Muscle of leg (tissue), 16 donors: Measurements from ENCODE around the gene FAM161B. TPM values are rescaled to one million over a fixed set of nuclear protein-coding genes. Genes with fewer than 3 reads are reported as not detected.
A peak's percentile ranks its signal among the peaks of the same experiment; 100 is the strongest.
"Not testable (repeated sequence)": the region's sequence is repeated elsewhere in the genome, so short reads cannot be mapped to it uniquely, and the experiment has no call there.

ENCODE experiments used
- DNase-seq: peaks from one replicate; pipeline ENCODE4 v3.0.0; 2013
- H3K27ac ChIP-seq: one replicate; pipeline ENCODE4 v1.5.1; 2013; ENCODE audit warnings: mild to moderate bottlenecking, low read length, control low read depth
- H3K27me3 ChIP-seq: one replicate; pipeline ENCODE4 v1.6.1; 2013; ENCODE audit warnings: low read length; ENCODE audit not compliant: control insufficient read depth, insufficient read depth
- H3K36me3 ChIP-seq: one replicate; pipeline ENCODE4 v1.6.1; 2013; ENCODE audit warnings: low read length; ENCODE audit not compliant: control insufficient read depth, insufficient read depth
- H3K4me1 ChIP-seq: one replicate; pipeline ENCODE4 v1.6.1; 2013; ENCODE audit warnings: low read length; ENCODE audit not compliant: control insufficient read depth, insufficient read depth
- H3K4me3 ChIP-seq: one replicate; pipeline ENCODE4 v1.5.1; 2013; ENCODE audit warnings: low read length, control low read depth
- H3K9me3 ChIP-seq: replicated peaks from 2 replicates; pipeline ENCODE4 v1.6.1; 2013; ENCODE audit warnings: low read depth, low read length; ENCODE audit not compliant: control insufficient read depth
- WGBS: methylation state at CpG from one replicate; pipeline ENCODE4 v1.1.5; 2013; ENCODE audit warnings: missing lambda C conversion rate; ENCODE audit not compliant: insufficient coverage; 5-methylcytosine and 5-hydroxymethylcytosine counted together
- long read RNA-seq, 11 donors: transcript quantifications; one replicate each; lab custom pipeline, GENCODE V29; 2026
- polyA plus RNA-seq, 8 donors: library from polyadenylated mRNA; unstranded; fragments of 120-200 nt; gene quantifications; one replicate each; pipeline versions ENCODE4 v1.2.1 to v1.2.3, GENCODE V29; 2013; ENCODE audit warnings: inconsistent platforms in 1 of 8, low replicate concordance in 1 of 8; ENCODE audit not compliant: insufficient read length in 8 of 8, insufficient read depth in 1 of 8
- total RNA-seq: library from RNA; stranded (reverse); fragments of 120-200 nt; gene quantifications from one replicate; pipeline ENCODE4 v1.2.4, GENCODE V29; 2013

Gene FAM161B
- total RNA-seq, result 6.6 TPM
- polyA plus RNA-seq, result 1 to 10 TPM; 6.2 to 8.2 (median 7.1) TPM
- long read RNA-seq, donor 1, partial matches to known transcripts, result 5 of 12 reads
- long read RNA-seq, donor 1, other reads (novel, unspliced or antisense), result 7 of 12 reads
- long read RNA-seq, donor 2, result 0 reads
- long read RNA-seq, donor 3, full-length matches to known transcripts, result 2 of 2 reads
- long read RNA-seq, donor 3, partial matches to known transcripts, result 0 of 2 reads
- long read RNA-seq, donor 3, other reads (novel, unspliced or antisense), result 0 of 2 reads
- long read RNA-seq, donor 4, full-length matches to known transcripts, result 1 of 1 reads
- long read RNA-seq, donor 4, partial matches to known transcripts, result 0 of 1 reads
- long read RNA-seq, donor 4, other reads (novel, unspliced or antisense), result 0 of 1 reads
- long read RNA-seq, donor 5, full-length matches to known transcripts, result 1 of 1 reads
- long read RNA-seq, donor 5, partial matches to known transcripts, result 0 of 1 reads
- long read RNA-seq, donor 5, other reads (novel, unspliced or antisense), result 0 of 1 reads
- long read RNA-seq, donor 6, full-length matches to known transcripts, result 1 of 1 reads
- long read RNA-seq, donor 6, partial matches to known transcripts, result 0 of 1 reads
- long read RNA-seq, donor 6, other reads (novel, unspliced or antisense), result 0 of 1 reads
- long read RNA-seq, donor 7, full-length matches to known transcripts, result 1 of 1 reads
- long read RNA-seq, donor 7, partial matches to known transcripts, result 0 of 1 reads
- long read RNA-seq, donor 7, other reads (novel, unspliced or antisense), result 0 of 1 reads
- long read RNA-seq, donor 8, full-length matches to known transcripts, result 1 of 1 reads
- long read RNA-seq, donor 8, partial matches to known transcripts, result 0 of 1 reads
- long read RNA-seq, donor 8, other reads (novel, unspliced or antisense), result 0 of 1 reads
- long read RNA-seq, donor 9, result 0 reads
- long read RNA-seq, donor 10, full-length matches to known transcripts, result 1 of 1 reads
- long read RNA-seq, donor 10, partial matches to known transcripts, result 0 of 1 reads
- long read RNA-seq, donor 10, other reads (novel, unspliced or antisense), result 0 of 1 reads
- long read RNA-seq, donor 11, result 0 reads

GRCh38 chr14:73949752-73950734 lies at the start of gene FAM161B, which contains the start of gene COQ6:
Gene FAM161B, minus strand, starts transcription at chr14:73950094. Its CDS starts 68 bp downstream, at chr14:73950026.
Gene COQ6, plus strand, starts transcription at chr14:73950302. Its CDS starts 31 bp downstream, at chr14:73950333.
- H3K9me3 ChIP-seq, result no peaks in the 10 kb centered on the region
- peak within 1 kb of the TSS; percentile 96 for H3K4me3 ChIP-seq
- under 1% methylated on average over 55 of the region's 70 CpGs for WGBS
- peaks cover 13% of the 10 kb centered on the region for H3K36me3 ChIP-seq
- peak; percentile 100 for DNase-seq
- no peaks in the 10 kb centered on the region for H3K27me3 ChIP-seq
- peaks cover 8% of the 10 kb centered on the region for H3K4me1 ChIP-seq
- H3K27ac ChIP-seq, result peak within 1 kb of the TSS; percentile 99

GRCh38 chr14:73998726-73999125 lies 48.8 kb upstream of the FAM161B start:
- Histone ChIP-seq H3K9me3 (no peaks in the 10 kb centered on the region), H3K4me3 (no peak overlapping the region), H3K36me3 (peaks cover 19% of the 10 kb centered on the region), H3K4me1 (no peaks in the 10 kb centered on the region), H3K27ac (no peak overlapping the region), H3K27me3 (no peaks in the 10 kb centered on the region)
- DNase-seq, result no peak
- WGBS, result 91% methylated on average over 1 of the region's 2 CpGs

GRCh38 chr14:73997944-73998447 lies 48.1 kb upstream of the FAM161B start:
- no peak overlapping the region for H3K27ac ChIP-seq
- DNase-seq, result no peak
- no peaks in the 10 kb centered on the region for H3K9me3 ChIP-seq
- 98% methylated on average over 4 of the region's 7 CpGs for WGBS
- no peaks in the 10 kb centered on the region for H3K4me1 ChIP-seq
- H3K27me3 ChIP-seq, result no peaks in the 10 kb centered on the region
- no peak overlapping the region for H3K4me3 ChIP-seq
- peaks cover 19% of the 10 kb centered on the region for H3K36me3 ChIP-seq

- Histone ChIP-seq H3K36me3 (peaks cover 19% of the 10 kb centered on the region), H3K9me3 (no peaks in the 10 kb centered on the region), H3K4me1 (no peaks in the 10 kb centered on the region), H3K4me3 (no peak overlapping the region), H3K27ac (no peak overlapping the region), H3K27me3 (no peaks in the 10 kb centered on the region)
- no CpG with 5 or more reads among the region's 1 CpG for WGBS
- no peak for DNase-seq
Measured at GRCh38 chr14:73997108-73997943, 47.4 kb upstream of the FAM161B start.

GRCh38 chr14:73996731-73997107 lies 46.8 kb upstream of the FAM161B start:
- Histone ChIP-seq H3K27me3 (no peaks in the 10 kb centered on the region), H3K4me1 (no peaks in the 10 kb centered on the region), H3K36me3 (peaks cover 19% of the 10 kb centered on the region), H3K9me3 (no peaks in the 10 kb centered on the region), H3K4me3 (no peak overlapping the region), H3K27ac (no peak overlapping the region)
- DNase-seq, result no peak
- no CpG with 5 or more reads among the region's 2 CpGs for WGBS

- Histone ChIP-seq H3K36me3 (peaks cover 19% of the 10 kb centered on the region), H3K27ac (no peak overlapping the region), H3K4me3 (no peak overlapping the region), H3K9me3 (no peaks in the 10 kb centered on the region), H3K27me3 (no peaks in the 10 kb centered on the region), H3K4me1 (no peaks in the 10 kb centered on the region)
- WGBS, result 94% methylated on average over 6 of the region's 8 CpGs
- DNase-seq, result no peak
Measured at GRCh38 chr14:73995977-73996378, 46.1 kb upstream of the FAM161B start.

GRCh38 chr14:73994926-73995325 lies 45.0 kb upstream of the FAM161B start:
- not testable (repeated sequence) for H3K4me3 ChIP-seq, DNase-seq, H3K27me3 ChIP-seq, H3K9me3 ChIP-seq, H3K4me1 ChIP-seq, H3K27ac ChIP-seq
- H3K36me3 ChIP-seq, result peaks cover 19% of the 10 kb centered on the region
- no CpG with 5 or more reads among the region's 7 CpGs for WGBS

GRCh38 chr14:73991092-73991491 lies 41.2 kb upstream of the FAM161B start:
- Histone ChIP-seq H3K4me1 (no peaks in the 10 kb centered on the region), H3K9me3 (no peaks in the 10 kb centered on the region), H3K27me3 (no peaks in the 10 kb centered on the region), H3K4me3 (no peak overlapping the region), H3K36me3 (peaks cover 17% of the 10 kb centered on the region), H3K27ac (no peak overlapping the region)
- no CpG with 5 or more reads among the region's 4 CpGs for WGBS
- no peak for DNase-seq
